GM19025 (cell line): Measurements from ENCODE around the gene SERPINE2.

Source experiments
- ATAC-seq: cut with Tn5 transposase; IDR thresholded peaks from one replicate; pipeline ENCODE4 v1.9.1; 2021; ENCODE audit warnings: mild to moderate bottlenecking, low read depth, moderate library complexity; ENCODE audit not compliant: unreplicated experiment

The SERPINE2 gene

DNA sequence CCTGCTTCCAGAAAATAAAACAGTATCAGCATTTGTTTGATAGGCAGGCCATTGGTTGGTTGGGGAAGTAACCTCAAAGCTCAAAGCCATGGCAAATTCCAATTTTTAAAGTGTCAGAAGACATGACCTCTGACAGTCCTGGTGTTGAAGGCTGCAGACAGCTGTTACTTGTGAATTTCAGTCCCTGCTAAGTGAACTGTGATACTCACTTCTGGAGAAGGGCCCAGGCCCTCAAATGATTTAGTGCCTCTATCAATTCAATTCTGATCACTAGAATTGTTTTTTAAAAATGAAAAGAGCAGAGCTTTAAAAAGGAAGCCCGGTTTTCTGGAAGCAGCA is 58.7 kb downstream of the SERPINE2 start:
- ATAC-seq, result no peak

GRCh38 chr2:223979730-223980396 is 59.2 kb downstream of the SERPINE2 start:
- ATAC-seq, result no peak

DNA sequence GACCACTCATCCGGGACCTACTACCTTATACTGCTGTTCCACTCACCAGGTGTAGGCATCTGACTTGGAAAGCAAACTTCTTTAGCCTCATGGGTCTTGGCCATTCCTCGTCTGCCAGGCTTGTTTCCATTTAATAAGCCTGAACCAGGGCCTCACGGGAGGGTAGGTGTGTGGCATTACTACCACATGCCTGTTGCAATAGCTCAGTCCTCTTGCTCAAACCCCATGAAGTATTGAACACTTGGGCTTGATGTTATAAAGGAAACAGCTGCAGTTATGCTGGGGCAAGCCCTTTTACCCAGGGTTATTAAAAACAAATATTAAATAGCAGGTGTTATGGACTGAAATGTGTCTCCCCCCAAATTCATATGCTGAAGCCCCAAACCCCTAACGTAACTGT is 60.6 kb downstream of the SERPINE2 start:
- no peak for ATAC-seq

- no peak for ATAC-seq
Measured at GRCh38 chr2:223976635-223977226, 62.4 kb downstream of the SERPINE2 start.

- ATAC-seq, result no peak
Measured at GRCh38 chr2:223973606-223974005, 65.5 kb downstream of the SERPINE2 start.

DNA sequence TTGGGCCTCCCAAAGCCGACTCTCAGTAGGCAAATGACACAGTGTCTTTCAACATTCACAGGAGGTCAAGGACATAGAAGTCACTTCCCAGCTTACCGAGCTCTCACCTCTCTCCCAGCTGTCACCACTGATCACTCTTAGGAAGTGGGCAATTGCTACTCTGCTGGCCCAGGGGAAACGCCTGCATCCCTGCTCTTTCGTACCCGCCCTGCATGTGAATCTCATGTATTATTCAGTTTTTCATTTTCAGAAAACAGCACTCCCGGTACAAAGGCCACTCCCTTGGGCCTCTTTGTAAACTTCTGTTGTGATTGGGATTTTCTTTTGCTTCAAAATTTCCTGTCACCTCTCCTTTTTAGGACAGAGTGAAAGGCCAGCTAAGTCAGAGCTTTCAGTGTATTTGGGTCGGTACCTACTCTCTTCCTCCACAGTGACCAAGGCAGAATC is 66.4 kb downstream of the SERPINE2 start:
- no peak for ATAC-seq

- ATAC-seq, result no peak
Measured at GRCh38 chr2:223971731-223972130, 67.4 kb downstream of the SERPINE2 start.

DNA sequence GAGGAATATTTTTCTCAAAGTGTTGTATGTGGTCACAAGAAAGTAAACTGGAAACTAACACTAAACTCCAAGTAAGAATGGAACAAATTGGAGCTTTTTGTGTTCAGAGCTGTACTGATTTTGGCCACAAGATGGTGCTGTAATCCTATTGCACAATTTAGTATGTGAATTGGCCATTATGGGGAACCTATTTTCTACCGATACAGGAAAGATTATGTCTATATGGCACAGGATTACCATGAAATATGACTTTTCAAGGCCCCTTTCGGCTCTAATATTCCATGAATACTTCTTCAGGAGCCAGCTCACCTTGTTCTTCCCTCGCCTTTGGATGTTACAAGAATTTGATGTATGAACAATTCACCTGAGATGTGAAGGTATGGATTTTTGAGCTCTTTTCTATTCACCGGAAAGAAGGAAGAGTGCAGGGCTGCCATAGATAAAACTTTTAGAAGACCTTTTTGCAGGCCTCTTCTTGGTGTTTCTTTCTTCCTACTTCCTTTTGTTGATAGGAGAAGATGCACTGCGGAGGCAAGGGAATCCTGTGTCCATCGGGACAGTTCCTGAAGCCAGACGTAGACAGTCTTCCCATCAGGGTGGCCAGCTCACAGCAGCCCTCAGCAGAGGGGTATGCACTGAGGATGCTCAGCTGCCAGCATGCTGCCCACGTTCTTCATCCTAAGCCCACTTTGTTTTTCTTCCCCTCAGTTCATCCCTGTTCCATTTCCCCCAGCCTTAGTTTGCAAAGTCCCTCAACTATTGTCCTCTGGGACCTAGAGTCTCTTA is 68.5 kb downstream of the SERPINE2 start:
- ATAC-seq, result no peak

DNA sequence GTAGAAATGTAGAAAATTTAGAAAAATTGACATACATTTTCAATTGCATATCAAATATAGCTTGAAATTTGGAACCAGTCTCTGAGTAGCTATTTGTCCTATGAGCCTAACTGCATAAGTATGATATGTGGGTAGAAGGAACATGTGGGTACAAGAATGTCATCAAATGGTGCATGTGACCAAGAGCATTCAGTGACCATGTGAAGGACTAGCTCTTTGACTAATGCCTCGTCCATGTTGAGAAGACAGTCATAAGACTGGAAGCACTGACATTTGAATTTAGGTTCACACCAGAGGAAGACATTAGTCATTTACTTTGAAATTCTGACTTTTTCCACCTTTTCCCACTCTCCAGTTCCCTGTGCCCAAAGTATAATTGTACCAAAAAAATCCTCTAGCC is 69.2 kb downstream of the SERPINE2 start:
- no peak for ATAC-seq

GRCh38 chr2:223969315-223969714 is 69.8 kb downstream of the SERPINE2 start:
- no peak for ATAC-seq

DNA sequence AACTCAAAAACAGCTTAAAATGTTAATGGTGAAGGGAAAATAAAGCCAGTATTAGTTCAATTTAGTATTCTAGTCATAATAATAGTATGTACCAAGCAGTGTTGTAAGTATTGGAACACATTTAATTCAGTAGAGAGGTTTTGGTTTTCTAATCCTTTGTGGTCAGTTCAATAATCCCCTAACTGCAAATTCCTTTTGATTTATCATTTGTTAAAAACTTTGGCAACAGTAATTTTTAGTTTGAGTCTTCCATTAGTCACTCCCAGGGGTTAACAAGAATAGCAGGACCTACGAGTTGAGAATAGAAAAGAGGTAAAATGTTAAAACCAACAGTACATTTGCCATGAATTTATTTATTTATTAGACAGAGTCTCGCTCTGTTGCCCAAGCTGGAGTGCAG is 71.1 kb downstream of the SERPINE2 start:
- no peak for ATAC-seq

- ATAC-seq, result no peak
Measured at GRCh38 chr2:223959688-223960087, 79.4 kb downstream of the SERPINE2 start.

DNA sequence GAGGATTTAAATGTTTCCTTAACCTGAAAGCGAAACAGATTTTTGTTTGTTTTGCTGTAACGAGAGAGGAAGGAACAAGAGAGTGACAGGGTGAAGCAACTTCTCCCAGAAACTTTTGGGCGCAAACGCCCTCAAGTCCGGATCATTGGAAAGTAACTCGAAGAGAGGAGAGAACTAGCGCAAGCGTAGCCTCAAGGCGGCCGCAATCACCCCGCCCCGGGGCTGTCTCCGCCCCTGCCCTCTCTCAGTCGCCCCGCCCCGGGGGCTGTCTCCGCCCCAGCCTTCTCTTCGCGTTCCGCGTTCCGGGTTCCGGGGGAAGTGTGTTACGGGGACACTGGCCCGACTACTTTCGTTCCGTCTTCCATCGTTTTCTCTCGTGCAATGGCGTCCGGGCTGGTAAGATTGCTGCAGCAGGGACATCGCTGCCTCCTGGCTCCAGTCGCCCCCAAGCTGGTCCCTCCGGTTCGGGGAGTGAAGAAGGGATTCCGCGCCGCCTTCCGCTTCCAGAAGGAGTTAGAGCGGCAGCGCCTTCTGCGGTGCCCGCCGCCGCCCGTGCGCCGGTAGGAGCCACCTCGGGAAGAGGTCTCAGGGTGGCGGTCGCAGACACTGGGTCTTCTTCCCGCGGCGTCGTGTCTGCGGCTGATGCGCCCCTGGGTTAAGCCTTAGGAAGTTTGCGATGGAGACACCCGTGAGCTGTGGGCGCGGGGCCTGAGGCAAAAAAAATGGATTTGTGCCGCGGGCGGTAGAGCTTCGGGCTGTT is 81.8 kb downstream of the SERPINE2 start, which contains the start of gene MRPL44:
TSS of gene MRPL44 (plus strand) at position 372 of the 760 bp plus-strand sequence. CDS start at position 382, 10 bp downstream.
- ATAC-seq, result peak; percentile 82

- ATAC-seq, result no peak
Measured at GRCh38 chr2:223956300-223956699, 82.8 kb downstream of the SERPINE2 start.

- no peak for ATAC-seq
Measured at GRCh38 chr2:223954401-223954800, 84.7 kb downstream of the SERPINE2 start.

- peak; percentile 45 for ATAC-seq
Measured at GRCh38 chr2:223952280-223952968, 86.7 kb downstream of the SERPINE2 start.

DNA sequence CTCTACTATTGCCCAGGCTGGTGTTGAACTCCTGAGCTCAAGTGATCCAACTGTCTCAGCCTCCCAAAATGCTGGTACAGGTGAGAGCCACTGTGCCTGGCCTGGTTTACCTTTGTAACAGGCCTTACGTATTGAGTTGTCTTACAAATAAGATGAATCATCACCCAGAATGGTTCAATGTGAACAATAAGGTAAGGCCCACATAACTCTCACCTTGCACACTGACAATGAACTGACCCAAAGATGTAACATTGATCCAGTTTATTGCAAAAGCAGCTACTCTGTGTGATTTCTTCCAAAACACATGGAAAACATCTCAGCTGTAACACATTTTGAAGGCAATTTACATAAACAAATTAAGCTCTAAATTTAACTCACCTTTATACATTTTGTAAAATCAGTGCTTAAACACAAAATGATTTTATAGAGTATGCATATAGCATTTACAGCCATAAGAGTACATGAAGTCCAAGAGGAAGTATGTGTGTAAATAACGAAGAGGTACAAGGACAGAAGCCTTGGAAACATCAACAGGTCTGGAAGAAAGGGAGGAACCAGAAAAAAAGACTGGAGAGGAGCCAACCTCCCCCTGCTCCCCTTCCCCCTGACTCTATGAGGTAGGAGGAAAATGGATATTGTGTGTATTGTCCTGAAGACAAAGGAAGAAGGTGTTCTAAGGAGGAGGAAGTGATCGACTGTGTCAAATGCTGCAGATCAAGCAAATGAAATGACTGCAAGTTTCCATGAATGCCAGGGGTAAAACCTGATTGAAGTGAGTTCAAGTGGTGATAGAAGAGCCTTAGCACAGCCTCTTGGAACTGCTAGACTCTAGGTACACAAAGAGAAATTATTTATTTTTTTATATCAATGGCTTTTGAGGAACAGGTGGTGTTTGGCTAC is 88.4 kb downstream of the SERPINE2 start:
- ATAC-seq, result no peak

DNA sequence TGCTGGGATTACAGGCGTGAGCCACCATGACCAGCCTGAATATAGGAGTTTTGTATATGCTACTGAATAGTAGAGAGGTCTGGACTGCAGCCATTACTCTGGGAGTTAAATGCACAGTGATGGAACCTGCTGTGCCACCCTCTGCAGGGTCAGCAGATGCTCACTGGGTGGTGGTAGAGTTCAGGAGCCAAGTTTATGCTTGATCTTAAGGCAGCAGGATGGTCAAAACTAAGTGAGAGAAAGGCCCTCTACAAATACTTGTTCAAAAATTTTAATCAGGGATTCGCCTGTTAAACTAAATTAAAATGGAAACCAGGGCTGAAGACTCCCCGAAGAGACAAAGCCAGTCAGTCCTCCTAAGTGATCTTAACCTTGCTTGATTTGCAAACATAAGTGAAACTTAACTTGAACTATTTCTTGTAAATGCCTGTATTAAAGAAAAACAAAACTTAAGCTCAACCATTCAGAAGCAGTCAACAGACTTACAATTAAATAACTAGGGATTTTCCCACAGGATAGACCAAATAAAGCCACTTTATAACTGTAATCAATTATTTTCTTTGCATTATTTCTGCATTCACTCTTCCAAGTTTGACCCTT is 89.7 kb downstream of the SERPINE2 start:
- no peak for ATAC-seq

DNA sequence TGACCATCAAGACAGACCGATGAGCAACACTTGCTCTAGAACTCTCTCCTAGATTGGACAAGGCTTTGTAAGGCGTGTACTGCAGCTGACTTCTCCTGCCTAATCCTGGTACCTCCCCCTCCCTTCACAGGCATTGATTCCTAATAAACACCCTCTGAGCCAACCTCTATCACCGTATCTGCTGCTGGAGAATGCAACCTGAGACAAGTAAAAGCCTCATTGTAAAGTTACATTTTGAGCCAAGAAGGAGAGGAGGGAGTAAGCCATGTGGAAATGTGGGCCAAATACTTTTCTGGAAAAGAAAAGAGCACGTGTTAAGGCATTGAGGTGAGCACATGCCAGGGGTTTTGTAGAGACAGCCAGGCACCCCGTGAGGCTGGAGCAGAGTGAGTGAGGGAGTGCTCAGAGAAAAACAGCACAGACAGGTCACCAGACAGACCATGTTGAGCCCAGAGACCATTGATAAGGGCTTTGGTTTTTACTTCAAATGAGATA is 91.3 kb downstream of the SERPINE2 start:
- ATAC-seq, result no peak
